Brain microvascular endothelial cell (primary cell): ENCODE results near the gene MAEA.

Source experiments
- DNase-seq: peaks from one replicate; pipeline ENCODE4 v3.0.0-alpha.2; 2020
- H3K27ac ChIP-seq: fragments of 250-450 bp; sonication (Bioruptor Pico); 2 replicates; pipeline ENCODE4 v1.5.1; 2020; ENCODE audit warnings: mild to moderate bottlenecking, moderate library complexity
- H3K27me3 ChIP-seq: fragments of 250-450 bp; sonication (Bioruptor Pico); replicated peaks from 2 replicates; pipeline ENCODE4 v1.5.1; 2020; ENCODE audit warnings: mild to moderate bottlenecking
- H3K36me3 ChIP-seq: fragments of 250-450 bp; sonication (Bioruptor Pico); replicated peaks from 2 replicates; pipeline ENCODE4 v1.5.1; 2020; ENCODE audit warnings: mild to moderate bottlenecking
- H3K4me3 ChIP-seq: 2 replicates; pipeline ENCODE4 v1.5.1; 2011; ENCODE audit warnings: low read depth, mild to moderate bottlenecking, control low read depth, low read length, moderate library complexity
- in situ Hi-C: cut with HindIII; loops from 2 replicates; pipeline ENCODE4 v1.10.0; 2017; ENCODE audit warnings: low sequenced_read_pairs, low pct_ligation_motif_present
- TF ChIP-seq, protein P1 (sequence below): IDR thresholded peaks from 2 replicates; pipeline ENCODE4 v1.5.1; 2011; ENCODE audit warnings: low read depth, mild to moderate bottlenecking, moderate library complexity, low read length, control low read depth, inconsistent platforms; ENCODE audit errors: missing control alignments

The MAEA gene

DNA sequence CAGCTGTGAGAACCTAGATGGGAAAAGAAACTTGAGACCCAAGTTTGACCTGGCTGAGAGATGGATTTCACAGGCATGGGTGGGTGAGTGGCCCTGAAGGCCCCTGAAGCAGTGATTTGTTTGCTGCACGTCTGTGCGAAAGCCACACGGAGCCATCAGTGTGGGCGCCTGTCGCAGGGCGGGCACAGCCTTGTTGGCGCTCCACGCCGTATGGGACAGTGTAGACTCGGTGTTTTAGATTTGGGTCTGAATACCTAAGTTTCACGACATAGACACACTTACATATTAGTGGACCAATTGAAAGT is 35.4 kb downstream of the MAEA start:
- peaks cover 56% of the 10 kb centered on the region for H3K36me3 ChIP-seq
- no peaks in the 10 kb centered on the region for H3K27me3 ChIP-seq
- H3K27ac ChIP-seq = peak overlapping the region; percentile 80
- in situ Hi-C loops = no loop called here
- TF ChIP-seq, protein P1, sequence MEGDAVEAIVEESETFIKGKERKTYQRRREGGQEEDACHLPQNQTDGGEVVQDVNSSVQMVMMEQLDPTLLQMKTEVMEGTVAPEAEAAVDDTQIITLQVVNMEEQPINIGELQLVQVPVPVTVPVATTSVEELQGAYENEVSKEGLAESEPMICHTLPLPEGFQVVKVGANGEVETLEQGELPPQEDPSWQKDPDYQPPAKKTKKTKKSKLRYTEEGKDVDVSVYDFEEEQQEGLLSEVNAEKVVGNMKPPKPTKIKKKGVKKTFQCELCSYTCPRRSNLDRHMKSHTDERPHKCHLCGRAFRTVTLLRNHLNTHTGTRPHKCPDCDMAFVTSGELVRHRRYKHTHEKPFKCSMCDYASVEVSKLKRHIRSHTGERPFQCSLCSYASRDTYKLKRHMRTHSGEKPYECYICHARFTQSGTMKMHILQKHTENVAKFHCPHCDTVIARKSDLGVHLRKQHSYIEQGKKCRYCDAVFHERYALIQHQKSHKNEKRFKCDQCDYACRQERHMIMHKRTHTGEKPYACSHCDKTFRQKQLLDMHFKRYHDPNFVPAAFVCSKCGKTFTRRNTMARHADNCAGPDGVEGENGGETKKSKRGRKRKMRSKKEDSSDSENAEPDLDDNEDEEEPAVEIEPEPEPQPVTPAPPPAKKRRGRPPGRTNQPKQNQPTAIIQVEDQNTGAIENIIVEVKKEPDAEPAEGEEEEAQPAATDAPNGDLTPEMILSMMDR = no peak
- no peak for DNase-seq
- H3K4me3 ChIP-seq = no peak overlapping the region

DNA sequence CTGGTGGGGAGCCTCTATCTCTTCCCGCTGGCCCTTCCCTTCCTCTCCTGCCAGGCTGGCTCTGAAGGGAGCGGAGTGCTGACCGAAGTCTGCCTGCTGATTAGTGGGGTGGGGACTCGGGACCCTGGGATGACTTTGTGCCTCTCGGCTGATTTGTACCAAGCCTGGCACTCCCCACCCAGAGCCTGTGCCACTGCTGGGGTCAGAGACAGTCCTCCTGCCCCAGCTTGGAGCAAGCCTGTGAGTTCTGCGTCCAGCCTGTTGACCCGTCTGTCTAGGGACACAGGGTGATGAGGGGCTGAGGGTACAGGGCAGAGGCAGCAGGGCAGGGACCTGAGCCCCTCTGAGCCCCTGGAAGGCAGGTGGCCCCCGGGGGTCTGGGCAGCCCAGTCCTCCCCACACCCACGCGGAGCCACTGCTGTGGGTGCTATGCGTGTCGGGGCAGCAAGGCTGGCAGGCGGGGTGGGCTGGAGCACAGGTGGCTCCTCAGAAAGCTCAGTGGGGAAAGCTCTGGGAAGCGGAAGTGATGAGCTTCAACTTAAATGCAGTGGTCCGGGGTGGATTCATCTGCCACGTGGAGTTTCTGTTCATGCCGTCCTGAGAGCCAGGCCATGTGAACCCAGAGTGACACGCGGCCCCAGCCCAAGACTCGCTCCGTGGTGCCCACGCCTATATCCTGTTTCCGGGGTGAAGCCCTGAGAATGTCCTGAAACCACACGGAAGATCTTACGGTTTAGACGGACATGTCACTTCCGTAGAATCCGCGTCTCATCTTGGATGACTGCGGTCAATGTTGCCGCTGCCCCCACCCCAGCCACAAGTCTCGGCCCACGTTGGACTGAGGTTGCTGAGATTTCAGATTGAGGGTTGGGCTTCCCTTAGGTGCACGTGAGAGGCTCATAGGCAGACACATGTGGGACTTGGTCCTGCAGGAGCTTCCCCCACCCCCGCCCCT is 36.3 kb downstream of the MAEA start:
- TF ChIP-seq, protein P1 = no peak
- no peak overlapping the region for H3K4me3 ChIP-seq
- no peak for DNase-seq
- H3K36me3 ChIP-seq = peaks cover 57% of the 10 kb centered on the region
- no peaks in the 10 kb centered on the region for H3K27me3 ChIP-seq
- in situ Hi-C loops = no loop called here
- no peak overlapping the region for H3K27ac ChIP-seq

DNA sequence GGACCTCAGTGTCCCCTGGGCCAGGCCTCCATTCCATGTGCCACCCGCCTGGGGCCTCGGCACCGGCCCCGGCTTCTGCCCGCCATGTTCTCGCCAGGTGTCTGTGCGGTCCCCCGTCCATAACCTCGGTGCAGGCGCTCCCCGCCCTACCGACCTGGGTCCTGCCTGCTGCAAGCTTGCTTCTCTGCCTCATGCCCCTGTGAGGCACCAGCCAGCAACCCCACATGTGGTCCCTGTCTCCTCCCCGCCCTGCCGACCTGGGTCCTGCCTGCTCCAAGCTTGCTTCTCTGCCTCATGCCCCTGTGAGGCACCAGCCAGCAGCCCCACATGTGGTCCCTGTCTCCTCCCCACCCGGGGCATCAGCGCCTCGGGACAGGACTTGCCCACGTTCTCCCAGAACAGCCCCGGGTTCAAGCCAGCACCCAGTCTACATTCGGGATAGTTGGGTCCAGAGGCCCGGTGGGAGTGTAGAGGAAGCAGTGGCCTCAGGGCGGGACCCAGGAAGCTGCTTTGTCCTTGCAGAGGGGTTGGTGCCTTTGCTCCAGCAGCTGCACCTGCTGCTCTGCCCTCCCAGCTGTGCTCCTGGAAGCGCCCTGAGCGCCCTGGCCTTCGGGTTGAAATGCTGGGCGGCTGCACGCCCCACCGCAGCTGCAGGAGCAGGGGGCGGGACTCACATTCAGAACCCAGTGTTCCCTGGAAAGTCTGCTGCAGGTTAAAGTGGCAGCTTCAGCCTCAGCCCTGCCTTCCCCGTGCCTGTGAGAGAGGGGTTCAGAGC is 37.2 kb downstream of the MAEA start:
- DNase-seq = no peak
- H3K36me3 ChIP-seq = peaks cover 58% of the 10 kb centered on the region
- H3K27me3 ChIP-seq = no peaks in the 10 kb centered on the region
- TF ChIP-seq, protein P1 = no peak
- H3K4me3 ChIP-seq = no peak overlapping the region
- in situ Hi-C loops = no loop called here
- H3K27ac ChIP-seq = no peak overlapping the region

DNA sequence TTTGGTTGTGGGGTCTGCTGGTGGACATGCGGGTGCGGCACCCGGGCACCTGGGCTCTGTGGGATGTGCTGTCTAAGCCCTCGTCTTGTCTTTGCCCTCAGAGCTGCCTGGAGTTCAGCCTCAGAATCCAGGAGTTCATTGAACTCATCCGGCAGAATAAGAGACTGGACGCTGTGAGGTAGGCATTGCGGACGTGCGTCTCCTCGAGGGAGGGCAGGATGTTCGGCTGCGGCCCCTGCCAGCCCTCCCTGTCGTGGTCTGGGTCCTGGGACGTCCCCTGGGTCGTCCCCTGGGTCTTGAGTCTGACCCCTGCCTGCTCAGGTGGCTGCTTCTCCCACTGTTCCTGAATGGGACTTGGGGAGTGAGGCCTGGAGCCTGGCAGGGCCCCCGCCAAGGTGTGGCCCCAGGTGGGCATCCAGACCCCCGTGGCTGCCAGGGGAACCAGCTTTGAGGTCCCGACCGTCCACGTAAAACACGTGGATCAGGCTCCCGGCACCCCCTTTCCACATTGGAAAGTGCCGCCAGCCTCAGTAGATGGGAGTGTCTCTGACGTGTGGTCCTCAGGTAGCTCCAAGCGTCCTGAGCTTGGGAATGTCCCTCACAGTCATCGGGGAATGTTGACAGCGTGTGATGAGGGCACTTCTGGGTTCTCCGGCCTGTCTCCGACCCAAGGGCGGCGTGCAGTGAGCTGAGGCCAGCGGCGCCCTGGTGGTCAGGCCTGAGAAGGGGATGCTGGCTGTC is 38.0 kb downstream of the MAEA start:
- TF ChIP-seq, protein P1 = no peak
- DNase-seq = no peak
- in situ Hi-C loops = no loop called here

DNA sequence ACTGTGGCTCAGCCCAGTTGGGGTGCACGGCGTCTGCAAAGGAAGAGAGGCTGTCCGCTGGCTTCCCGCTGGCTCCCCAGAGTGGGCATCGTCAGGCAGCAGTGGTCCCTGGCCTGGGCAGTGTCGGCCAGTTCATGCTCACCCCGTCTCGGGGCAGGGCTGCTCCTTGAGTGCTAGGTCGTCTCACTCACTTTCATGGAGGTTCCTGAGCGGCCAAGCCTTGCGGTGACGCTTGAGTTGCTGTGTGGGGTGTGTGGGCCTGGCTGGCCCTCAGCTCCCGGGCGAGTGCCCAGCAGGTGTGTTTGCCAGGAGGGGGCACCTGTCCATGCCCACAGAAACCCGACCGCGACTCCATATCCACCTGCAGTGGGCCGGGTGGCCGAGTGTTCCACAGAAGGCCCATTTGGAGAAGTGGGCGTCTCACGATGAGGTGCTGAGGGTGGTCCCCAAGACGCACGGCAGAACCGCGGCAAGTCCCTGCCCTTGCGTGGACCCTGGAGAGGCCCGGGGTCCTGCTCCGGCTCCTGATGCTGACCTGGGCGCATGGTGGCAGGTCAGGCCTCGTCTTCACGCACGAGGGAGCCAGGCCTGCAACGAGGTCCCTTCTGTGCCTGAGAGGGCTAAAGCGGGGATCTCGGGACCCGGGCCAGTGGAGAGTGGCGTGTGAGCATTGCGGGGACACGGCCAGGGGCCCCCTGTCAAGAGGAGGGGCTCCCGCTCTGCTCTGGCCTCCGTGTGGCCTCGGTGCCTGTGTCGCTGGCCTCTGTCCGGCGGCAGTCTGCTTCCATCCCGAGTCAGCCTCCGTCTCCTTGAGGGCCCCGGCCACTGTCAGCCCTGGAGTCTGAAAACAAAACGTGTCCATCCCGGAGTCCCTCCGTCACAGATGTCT is 38.8 kb downstream of the MAEA start:
- H3K36me3 ChIP-seq = peaks cover 47% of the 10 kb centered on the region
- no peak for DNase-seq
- in situ Hi-C loops = no loop called here
- no peak overlapping the region for H3K4me3 ChIP-seq
- no peaks in the 10 kb centered on the region for H3K27me3 ChIP-seq
- H3K27ac ChIP-seq = no peak overlapping the region
- TF ChIP-seq, protein P1 = no peak

More for the DNA sequence above, 38.0 kb downstream of the MAEA start:
- peaks cover 52% of the 10 kb centered on the region for H3K36me3 ChIP-seq
- H3K27me3 ChIP-seq = no peaks in the 10 kb centered on the region
- H3K27ac ChIP-seq = no peak overlapping the region
- no peak overlapping the region for H3K4me3 ChIP-seq
